Mesendoderm (in vitro differentiated cells): ENCODE measurements around the gene ZP3.
"Not testable (repeated sequence)": the region's sequence is repeated elsewhere in the genome, so short reads cannot be mapped to it uniquely, and the experiment has no call there.

Experiments
- DNase-seq: peaks from one replicate; pipeline ENCODE4 v3.0.0; 2013
- H2AK5ac ChIP-seq: 2 replicates; pipeline ENCODE4 v1.6.1; 2013; ENCODE audit warnings: low read length, inconsistent platforms
- H2BK120ac ChIP-seq: 2 replicates; pipeline ENCODE4 v1.6.1; 2013; ENCODE audit warnings: low read depth, mild to moderate bottlenecking, low read length, moderate library complexity, mixed read lengths
- H2BK15ac ChIP-seq: replicated peaks from 2 replicates; pipeline ENCODE4 v1.6.1; 2013; ENCODE audit warnings: low read depth, mild to moderate bottlenecking, moderate library complexity
- H2BK5ac ChIP-seq: 2 replicates; pipeline ENCODE4 v1.6.1; 2013; ENCODE audit warnings: low read length, inconsistent platforms
- H3K18ac ChIP-seq: 2 replicates; pipeline ENCODE4 v1.6.1; 2013; ENCODE audit warnings: mild to moderate bottlenecking, low read length, mixed read lengths
- H3K23ac ChIP-seq: one replicate; pipeline ENCODE4 v1.6.1; 2013; ENCODE audit warnings: low read length
- H3K27ac ChIP-seq: 2 replicates; pipeline ENCODE4 v1.5.1; 2013; ENCODE audit warnings: low read depth, mild to moderate bottlenecking, inconsistent platforms, low read length, moderate library complexity
- H3K27me3 ChIP-seq: 2 replicates; pipeline ENCODE4 v1.6.1; 2013; ENCODE audit warnings: low read length, control low read depth, mild to moderate bottlenecking, inconsistent platforms; ENCODE audit not compliant: insufficient read depth, poor library complexity
- H3K36me3 ChIP-seq: 2 replicates; pipeline ENCODE4 v1.6.1; 2013; ENCODE audit warnings: low read length, inconsistent platforms; ENCODE audit not compliant: control insufficient read depth, insufficient read depth
- H3K4ac ChIP-seq: one replicate; pipeline ENCODE4 v1.6.1; 2013; ENCODE audit warnings: low read depth, mild to moderate bottlenecking, low read length, moderate library complexity
- H3K4me1 ChIP-seq: 2 replicates; pipeline ENCODE4 v1.6.1; 2013; ENCODE audit warnings: low read depth, low read length, inconsistent platforms; ENCODE audit not compliant: control insufficient read depth
- H3K4me2 ChIP-seq: 2 replicates; pipeline ENCODE4 v1.6.1; 2013; ENCODE audit warnings: low read length
- H3K4me3 ChIP-seq: 2 replicates; pipeline ENCODE4 v1.5.1; 2013; ENCODE audit warnings: mild to moderate bottlenecking, low read length
- H3K56ac ChIP-seq: one replicate; pipeline ENCODE4 v1.6.1; 2013; ENCODE audit warnings: low read length
- H3K79me1 ChIP-seq: 2 replicates; pipeline ENCODE4 v1.6.1; 2013; ENCODE audit warnings: low read length, inconsistent platforms
- H3K79me2 ChIP-seq: 2 replicates; pipeline ENCODE4 v1.6.1; 2013; ENCODE audit warnings: mild to moderate bottlenecking, low read length; ENCODE audit not compliant: control insufficient read depth, insufficient read depth
- H3K9ac ChIP-seq: 2 replicates; pipeline ENCODE4 v1.6.1; 2013; ENCODE audit warnings: low read length, inconsistent platforms
- H4K5ac ChIP-seq: one replicate; pipeline ENCODE4 v1.6.1; 2013; ENCODE audit warnings: low read length
- H4K8ac ChIP-seq: one replicate; pipeline ENCODE4 v1.6.1; 2013; ENCODE audit warnings: low read depth, mild to moderate bottlenecking, control low read depth, low read length, moderate library complexity
- WGBS: extraction: QIAGEN DNeasy Blood & Tissue Kit; methylation state at CpG from one replicate; pipeline ENCODE4 v1.1.7; 2013; ENCODE audit warnings: low lambda C conversion rate, missing lambda C conversion rate; ENCODE audit not compliant: insufficient coverage; ENCODE audit errors: extremely low coverage; 5-methylcytosine and 5-hydroxymethylcytosine counted together

Gene ZP3

DNA sequence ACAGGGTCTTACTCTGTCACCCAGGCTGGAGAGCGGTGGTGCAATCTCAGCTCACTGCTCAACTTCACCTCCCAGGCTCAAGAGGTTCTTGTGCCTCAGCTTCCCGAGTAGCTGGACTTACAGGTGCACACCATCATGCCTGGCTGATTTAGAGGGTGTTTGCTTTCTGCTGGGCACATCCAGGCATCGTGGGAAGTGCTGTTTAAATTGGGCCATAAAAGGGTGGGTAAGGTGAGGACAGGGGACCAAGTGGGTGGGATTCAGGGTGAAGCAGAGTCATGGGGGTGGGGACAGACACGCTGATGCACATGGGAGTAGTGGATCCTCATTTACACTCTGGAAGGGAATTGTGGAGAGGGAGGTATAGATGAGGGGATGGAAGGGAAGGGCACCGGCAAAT, 40.2 kb downstream of the ZP3 start:
- H3K4me3 ChIP-seq, result not testable (repeated sequence)

GRCh38 chr7:76465950-76466349, 41.2 kb downstream of the ZP3 start:
- not testable (repeated sequence) for H3K4me2 ChIP-seq, H3K56ac ChIP-seq, H4K5ac ChIP-seq, H3K4ac ChIP-seq, H2BK120ac ChIP-seq, H3K18ac ChIP-seq, H3K79me2 ChIP-seq, H3K27me3 ChIP-seq, H3K4me3 ChIP-seq, H2BK15ac ChIP-seq, H3K27ac ChIP-seq, H3K36me3 ChIP-seq, H3K79me1 ChIP-seq, H3K9ac ChIP-seq, H4K8ac ChIP-seq, H2BK5ac ChIP-seq, DNase-seq, H3K4me1 ChIP-seq, H2AK5ac ChIP-seq, H3K23ac ChIP-seq
- no CpG with 5 or more reads among the region's 8 CpGs for WGBS

More for the DNA sequence above, 40.2 kb downstream of the ZP3 start:
- H3K4ac ChIP-seq, H3K4me1 ChIP-seq, H3K79me1 ChIP-seq, H3K79me2 ChIP-seq, H2BK15ac ChIP-seq, H3K36me3 ChIP-seq, H3K18ac ChIP-seq, DNase-seq, H2BK120ac ChIP-seq, H3K4me2 ChIP-seq, H4K8ac ChIP-seq, H2AK5ac ChIP-seq, H3K27me3 ChIP-seq, H3K23ac ChIP-seq, H3K27ac ChIP-seq, H3K56ac ChIP-seq, H3K9ac ChIP-seq, H4K5ac ChIP-seq, H2BK5ac ChIP-seq: not testable (repeated sequence)
- WGBS, result no CpG with 5 or more reads among the region's 5 CpGs

GRCh38 chr7:76467743-76468404, 43.1 kb downstream of the ZP3 start:
- H3K27me3 ChIP-seq, H3K18ac ChIP-seq, H3K4me2 ChIP-seq, H2AK5ac ChIP-seq, H4K5ac ChIP-seq, H3K79me2 ChIP-seq, H2BK15ac ChIP-seq, H3K27ac ChIP-seq, H4K8ac ChIP-seq, H3K36me3 ChIP-seq, H3K79me1 ChIP-seq, H3K4ac ChIP-seq, H3K56ac ChIP-seq, H2BK5ac ChIP-seq, H3K4me3 ChIP-seq, H3K4me1 ChIP-seq, H3K9ac ChIP-seq, DNase-seq, H2BK120ac ChIP-seq, H3K23ac ChIP-seq: not testable (repeated sequence)
- no CpG with 5 or more reads among the region's 14 CpGs for WGBS

DNA sequence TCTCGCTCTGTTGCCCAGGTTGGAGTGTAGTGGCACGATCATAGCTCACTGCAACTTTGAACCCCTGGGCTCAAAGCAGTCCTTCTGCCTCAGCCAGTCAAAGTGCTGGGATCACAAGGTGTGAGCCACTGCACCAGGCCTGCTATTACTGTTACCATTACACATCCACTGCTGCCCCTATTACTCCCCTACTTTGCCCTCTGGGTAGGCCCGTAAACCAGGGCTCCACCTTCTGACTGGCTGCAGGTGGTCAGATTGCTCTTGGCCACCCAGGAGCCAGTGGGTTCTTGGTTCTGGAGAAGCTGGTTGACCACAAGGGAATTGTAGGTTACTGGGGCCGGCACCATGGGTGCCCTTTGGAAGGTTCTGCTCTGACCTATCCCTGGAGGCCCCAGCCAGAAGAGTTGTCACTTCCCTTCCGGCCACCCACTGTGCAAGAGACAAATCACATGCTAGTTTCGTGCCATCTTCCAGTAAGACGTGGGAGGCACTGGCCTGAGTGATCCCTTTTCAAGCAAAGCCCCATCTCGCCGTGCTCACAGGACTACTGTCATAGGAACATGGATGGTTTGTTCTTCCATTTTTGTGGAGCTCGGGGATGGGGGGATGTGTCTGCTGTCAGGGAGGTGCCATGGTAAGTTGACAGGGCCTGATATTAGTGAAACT, 46.9 kb downstream of the ZP3 start:
- H3K23ac ChIP-seq, DNase-seq, H3K4me1 ChIP-seq, H3K27ac ChIP-seq, H3K56ac ChIP-seq, H3K79me1 ChIP-seq, H4K5ac ChIP-seq, H2BK5ac ChIP-seq, H2AK5ac ChIP-seq, H3K36me3 ChIP-seq, H3K4ac ChIP-seq, H3K4me2 ChIP-seq, H2BK15ac ChIP-seq, H3K27me3 ChIP-seq, H4K8ac ChIP-seq, H3K79me2 ChIP-seq, H2BK120ac ChIP-seq, H3K9ac ChIP-seq, H3K4me3 ChIP-seq, H3K18ac ChIP-seq: not testable (repeated sequence)
- no CpG with 5 or more reads among the region's 10 CpGs for WGBS

DNA sequence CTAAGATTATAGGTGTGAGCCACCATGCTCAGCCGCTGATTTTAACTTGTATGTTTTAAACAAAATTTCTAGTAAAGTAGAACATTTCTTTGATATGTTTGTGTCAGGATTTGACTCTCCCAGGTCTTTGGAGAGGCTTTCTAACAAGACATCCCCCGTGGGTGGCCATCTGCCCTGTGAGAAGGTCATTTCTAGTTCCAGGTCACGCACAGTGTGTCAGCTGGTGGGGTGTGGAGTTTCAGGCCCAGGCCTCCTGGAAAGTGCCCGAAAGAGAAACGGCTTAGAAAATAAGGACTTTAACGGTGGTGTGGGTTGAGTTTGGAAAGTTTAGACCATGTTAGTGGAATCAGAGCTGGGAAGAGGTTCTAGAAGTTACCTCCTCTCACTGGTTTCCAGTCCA, 48.3 kb downstream of the ZP3 start:
- DNase-seq, H3K79me1 ChIP-seq, H2BK120ac ChIP-seq: not testable (repeated sequence)

GRCh38 chr7:76476280-76476679, 51.5 kb downstream of the ZP3 start:
- H3K36me3 ChIP-seq, H3K27ac ChIP-seq, H3K23ac ChIP-seq, H3K4me3 ChIP-seq, H3K27me3 ChIP-seq, H4K5ac ChIP-seq, H4K8ac ChIP-seq, H2AK5ac ChIP-seq, H3K79me2 ChIP-seq, H2BK15ac ChIP-seq, H3K4ac ChIP-seq, H3K4me2 ChIP-seq, H3K56ac ChIP-seq, H2BK5ac ChIP-seq, H3K9ac ChIP-seq, H3K18ac ChIP-seq, DNase-seq, H3K79me1 ChIP-seq, H2BK120ac ChIP-seq, H3K4me1 ChIP-seq: not testable (repeated sequence)
- WGBS, result no CpG with 5 or more reads among the region's 11 CpGs

More for the DNA sequence above, 48.3 kb downstream of the ZP3 start:
- H3K27ac ChIP-seq, H3K4me1 ChIP-seq, H4K5ac ChIP-seq, H2BK15ac ChIP-seq, H3K23ac ChIP-seq, H3K4ac ChIP-seq, H3K27me3 ChIP-seq, H3K9ac ChIP-seq, H3K4me3 ChIP-seq, H3K4me2 ChIP-seq, H2BK5ac ChIP-seq, H3K79me2 ChIP-seq, H3K18ac ChIP-seq, H4K8ac ChIP-seq, H2AK5ac ChIP-seq, H3K36me3 ChIP-seq, H3K56ac ChIP-seq: not testable (repeated sequence)
- no CpG with 5 or more reads among the region's 6 CpGs for WGBS
